ENCODE results near the gene GP1BA.

GP1BA gene

GRCh38 chr17:4944554-4945175 lies 12.6 kb downstream of the GP1BA start:
- Histone ChIP-seq H4K20me1 (ENCODE audit: insufficient read depth, low read length) (no peaks in the 10 kb centered on the region), H2AFZ (ENCODE audit: low read length) (no peak overlapping the region), H3K4me1 (ENCODE audit: insufficient read depth, low read length, severe bottlenecking) (peaks cover 62% of the 10 kb centered on the region), H3F3A (ENCODE audit: insufficient read depth, low read length) (peaks cover 18% of the 10 kb centered on the region), H3K4me2 (ENCODE audit: low read length) (peak overlapping the region; percentile 49), H3K9ac (ENCODE audit: low read length) (peak overlapping the region; percentile 41; the same call in 1 of the 2 replicates), H3K27ac (ENCODE audit: low read depth, low read length, poor library complexity, severe bottlenecking) (peak overlapping the region; percentile 83), H3K4me3 (ENCODE audit: low read depth, low read length, poor library complexity, severe bottlenecking) (peak overlapping the region; percentile 84), H3K79me2 (ENCODE audit: insufficient read depth, low read length) (peaks cover 17% of the 10 kb centered on the region), H3K27me3 (ENCODE audit: insufficient read depth, low read length) (no peaks in the 10 kb centered on the region), H3K36me3 (ENCODE audit: insufficient read depth, low read length) (peaks cover 72% of the 10 kb centered on the region), H3K9me2 (ENCODE audit: low read depth, low read length) (no peaks in the 10 kb centered on the region), H3K9me3 (ENCODE audit: low read length) (no peaks in the 10 kb centered on the region)
- no peak for TF ChIP-seq CTCF (IDR thresholded peaks at IDR 0.05; ENCODE audit: low read length)
- TF ChIP-seq EZH2 (IDR thresholded peaks at IDR 0.05; ENCODE audit: borderline replicate concordance, low read length): no peak

GRCh38 chr17:4945176-4945943 lies 13.3 kb downstream of the GP1BA start:
- Histone ChIP-seq H3K9me3 (ENCODE audit: low read length) (no peaks in the 10 kb centered on the region), H3K4me1 (ENCODE audit: insufficient read depth, low read length, severe bottlenecking) (peaks cover 68% of the 10 kb centered on the region), H2AFZ (ENCODE audit: low read length) (no peak overlapping the region), H4K20me1 (ENCODE audit: insufficient read depth, low read length) (no peaks in the 10 kb centered on the region), H3K4me3 (ENCODE audit: low read depth, low read length, poor library complexity, severe bottlenecking) (peak overlapping the region; percentile 84), H3K9ac (ENCODE audit: low read length) (peak overlapping the region; percentile 41; the same call in 1 of the 2 replicates), H3K27me3 (ENCODE audit: insufficient read depth, low read length) (no peaks in the 10 kb centered on the region), H3K79me2 (ENCODE audit: insufficient read depth, low read length) (peaks cover 17% of the 10 kb centered on the region), H3K9me2 (ENCODE audit: low read depth, low read length) (no peaks in the 10 kb centered on the region), H3K27ac (ENCODE audit: low read depth, low read length, poor library complexity, severe bottlenecking) (peak overlapping the region; percentile 83), H3K4me2 (ENCODE audit: low read length) (peak overlapping the region; percentile 49), H3F3A (ENCODE audit: insufficient read depth, low read length) (peaks cover 18% of the 10 kb centered on the region), H3K36me3 (ENCODE audit: insufficient read depth, low read length) (peaks cover 72% of the 10 kb centered on the region)
- TF ChIP-seq CTCF (IDR thresholded peaks at IDR 0.05; ENCODE audit: low read length) (no peak), EZH2 (IDR thresholded peaks at IDR 0.05; ENCODE audit: borderline replicate concordance, low read length) (no peak)

- no peak overlapping the region for H2AFZ ChIP-seq (ENCODE audit: low read length)
- H4K20me1 ChIP-seq (ENCODE audit: insufficient read depth, low read length): no peaks in the 10 kb centered on the region
- peaks cover 18% of the 10 kb centered on the region for H3F3A ChIP-seq (ENCODE audit: insufficient read depth, low read length)
- peaks cover 73% of the 10 kb centered on the region for H3K4me1 ChIP-seq (ENCODE audit: insufficient read depth, low read length, severe bottlenecking)
- TF ChIP-seq CTCF (IDR thresholded peaks at IDR 0.05; ENCODE audit: low read length): no peak
- no peak for TF ChIP-seq EZH2 (IDR thresholded peaks at IDR 0.05; ENCODE audit: borderline replicate concordance, low read length)
- no peaks in the 10 kb centered on the region for H3K27me3 ChIP-seq (ENCODE audit: insufficient read depth, low read length)
- no peaks in the 10 kb centered on the region for H3K9me2 ChIP-seq (ENCODE audit: low read depth, low read length)
- H3K9me3 ChIP-seq (ENCODE audit: low read length): no peaks in the 10 kb centered on the region
- H3K27ac ChIP-seq (ENCODE audit: low read depth, low read length, poor library complexity, severe bottlenecking): peak overlapping the region; percentile 100
- H3K79me2 ChIP-seq (ENCODE audit: insufficient read depth, low read length): peaks cover 13% of the 10 kb centered on the region
- H3K36me3 ChIP-seq (ENCODE audit: insufficient read depth, low read length): peaks cover 67% of the 10 kb centered on the region
- peak overlapping the region; percentile 75 for H3K4me2 ChIP-seq (ENCODE audit: low read length)
- peak overlapping the region; percentile 92 for H3K9ac ChIP-seq (ENCODE audit: low read length)
- H3K4me3 ChIP-seq (ENCODE audit: low read depth, low read length, poor library complexity, severe bottlenecking): peak overlapping the region; percentile 84
Measured at GRCh38 chr17:4945944-4946280, 13.8 kb downstream of the GP1BA start.

All from OCI-LY1 (cell line).